Right lobe of liver (tissue), 6 donors: Measurements from ENCODE around the gene SH3RF3. TPM values are rescaled to one million over a fixed set of nuclear protein-coding genes. Genes with fewer than 3 reads are reported as not detected.

ENCODE experiments used
- ATAC-seq, 4 donors: fragments of 200-7000 bp; cut with Tn5 transposase; one replicate each; pipeline ENCODE4 v1.9.1; 2020; ENCODE audit warnings: mild to moderate bottlenecking in 4 of 4, moderate library complexity in 4 of 4
- DNase-seq, 3 donors: peaks; one replicate each; pipeline ENCODE4 v3.0.0-alpha.2; 2020
- H3K27ac ChIP-seq, 3 donors: fragments of 200-600 bp; one replicate each; pipeline ENCODE4 v1.8.0; 2022
- H3K27me3 ChIP-seq, 2 donors: fragments of 200-600 bp; one replicate each; pipeline ENCODE4 v1.8.0; 2022
- H3K36me3 ChIP-seq, 4 donors: fragments of 200-600 bp; sonication (generic) in 1 of 4; one replicate each; pipeline versions ENCODE4 v1.5.1 to v1.8.0; 2017 to 2022; ENCODE audit warnings: control low read depth in 1 of 4
- H3K4me1 ChIP-seq, 4 donors: fragments of 200-600 bp; sonication (generic) in 1 of 4; one replicate each; pipeline versions ENCODE4 v1.5.1 to v1.8.0; 2017 to 2022; ENCODE audit warnings: control low read depth in 1 of 4
- H3K4me3 ChIP-seq, 3 donors: fragments of 200-600 bp; one replicate each; pipeline ENCODE4 v1.8.0; 2022
- H3K9me3 ChIP-seq, 4 donors: fragments of 200-600 bp; sonication (generic) in 1 of 4; one replicate each; pipeline versions ENCODE4 v1.5.1 to v1.8.0; 2017 to 2022; ENCODE audit warnings: control low read depth in 1 of 4
- CTCF ChIP-seq, 4 donors: fragments of 200-600 bp in 3 of 4; fragments of 450-650 bp in 1 of 4; IDR thresholded peaks; one replicate each; pipeline versions ENCODE4 v1.5.1 to v1.8.0; 2016 to 2022; ENCODE audit warnings: antibody characterized with exemption in 4 of 4, mild to moderate bottlenecking in 2 of 4
- POLR2A ChIP-seq: fragments of 450-650 bp; IDR thresholded peaks from one replicate; pipeline ENCODE4 v1.6.1; 2017; ENCODE audit warnings: antibody characterized with exemption, mild to moderate bottlenecking
- WGBS: methylation state at CpG from one replicate; pipeline ENCODE4 v1.1.6; 2018; ENCODE audit warnings: low coverage, low lambda C conversion rate; ENCODE audit not compliant: insufficient coverage; ENCODE audit errors: missing lambda C conversion rate; 5-methylcytosine and 5-hydroxymethylcytosine counted together
- intact Hi-C, 2 donors: fragments of 100-400 bp; cut with DNase I; formaldehyde crosslinking; loops; one replicate each; pipeline versions ENCODE4 v1.11.2 to v1.14.1; 2022
- total RNA-seq, 6 experiments: library from RNA; depleted of rRNA in 2 of 6; stranded (reverse); fragments of >200 nt in 2 of 6; fragmentation: NEBNext Ultra II Directional in 3 of 6; extraction: Animal tissue kit (Norgen Biotek cat#: 25700) in 3 of 6; gene quantifications; one replicate each; pipeline versions ENCODE4 v1.1.0 to v1.2.4, GENCODE V29; 2016 to 2023
- donor health status: DM: no; HTN: yes; CAD: no.
- donor health status: DM: no; HTN: no; CAD: no.
- donor health status: DM: no; HTN: no; CAD: no.
- donor health status: DM: no; HTN: yes; CAD: no.
- donor health status: DM: no; HTN: yes; CAD: no.

SH3RF3 gene
- total RNA-seq, 6 experiments from 2014 or later = 0.68 to 1.6 (median 1.2) TPM

DNA sequence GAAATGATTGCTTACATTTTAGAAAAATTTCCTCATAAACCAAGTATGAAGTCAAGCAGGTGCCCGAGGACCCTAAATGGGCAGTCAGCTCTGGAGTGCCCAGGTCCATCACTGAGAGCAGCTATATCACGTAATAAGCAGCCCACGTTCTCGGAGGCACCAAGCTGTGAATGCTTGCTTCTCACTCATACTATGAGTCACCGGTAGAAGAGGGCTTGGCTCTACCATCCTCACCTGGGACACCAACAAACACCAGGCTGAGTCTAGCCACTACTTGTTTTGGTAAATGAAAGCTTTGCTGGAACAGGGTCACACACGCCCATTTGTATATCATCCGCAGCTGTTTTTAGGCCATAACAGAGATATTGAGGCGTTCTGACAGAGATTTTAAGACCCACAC, 277.3 kb downstream of the SH3RF3 start:
- DNase-seq = no peak
- Histone ChIP-seq H3K36me3 (no peaks in the 10 kb centered on the region), H3K9me3 (no peaks in the 10 kb centered on the region), H3K4me3 (no peak overlapping the region), H3K27ac (no peak overlapping the region), H3K4me1 (no peaks in the 10 kb centered on the region), H3K27me3 (no peaks in the 10 kb centered on the region)
- TF ChIP-seq CTCF (IDR thresholded peaks at IDR 0.05) (no peak), POLR2A (no peak)
- intact Hi-C loops = no loop called here
- 82% methylated on average over 4 of the region's 8 CpGs for WGBS
- no peak for ATAC-seq

DNA sequence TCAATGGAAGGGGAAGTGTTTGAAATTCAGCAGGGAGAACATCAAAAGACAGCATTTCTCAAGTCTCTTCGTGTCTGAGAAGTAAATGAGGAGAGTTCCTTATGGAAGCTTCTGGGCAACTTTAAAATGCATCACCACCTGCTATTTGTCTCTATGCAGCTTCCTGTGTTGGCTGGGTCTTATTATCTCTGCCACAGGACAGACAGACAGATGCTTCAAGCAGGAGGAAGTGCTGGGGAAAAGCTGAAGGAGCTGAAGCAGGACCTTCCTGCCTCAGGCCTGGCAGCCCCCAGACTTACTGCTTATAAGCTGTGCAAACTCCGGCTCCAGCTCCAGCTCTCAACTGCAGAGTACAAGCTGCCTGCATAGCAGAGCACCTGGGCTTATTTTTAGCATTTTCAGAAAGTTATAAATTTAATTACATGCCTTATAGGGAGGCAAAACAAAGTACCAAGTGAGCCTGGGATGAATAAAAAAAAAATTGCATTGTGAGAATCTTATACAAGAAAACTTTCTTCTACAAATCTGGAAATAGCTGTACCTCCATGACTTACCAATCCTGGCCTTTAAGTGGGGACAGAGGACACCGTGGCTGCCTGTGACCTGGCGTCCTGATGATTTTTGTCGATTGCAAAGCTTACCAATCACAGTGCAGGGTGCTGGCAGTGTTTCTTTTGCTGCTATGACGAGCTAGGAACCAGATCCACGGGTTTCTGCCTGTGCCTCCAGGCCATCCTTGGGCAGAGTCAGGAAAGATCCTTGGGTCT, 278.5 kb downstream of the SH3RF3 start:
- no peaks in the 10 kb centered on the region for H3K4me1 ChIP-seq
- no peak overlapping the region for H3K27ac ChIP-seq
- DNase-seq (no peak), ATAC-seq (no peak)
- no peaks in the 10 kb centered on the region for H3K36me3 ChIP-seq
- H3K9me3 ChIP-seq = no peaks in the 10 kb centered on the region
- H3K4me3 ChIP-seq = no peak overlapping the region
- H3K27me3 ChIP-seq = no peaks in the 10 kb centered on the region
- 61% methylated on average over 4 of the region's 7 CpGs for WGBS
- intact Hi-C loops = no loop called here
- no peak for TF ChIP-seq POLR2A
- TF ChIP-seq CTCF (IDR thresholded peaks at IDR 0.05) = no peak

DNA sequence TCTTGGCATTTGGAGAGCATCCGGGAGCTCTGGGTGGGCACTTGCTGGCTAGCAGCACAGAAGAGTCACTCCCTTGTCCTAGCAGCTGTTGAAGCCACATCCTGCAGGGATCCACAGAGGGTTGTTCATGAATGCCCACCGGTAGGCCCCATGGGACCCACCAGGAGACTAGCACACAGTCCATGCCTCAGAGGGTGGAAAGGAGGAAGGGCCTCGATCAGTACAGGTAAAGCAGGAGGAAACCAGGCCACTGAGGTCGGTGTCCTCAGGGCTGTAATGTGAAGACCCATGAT, 279.0 kb downstream of the SH3RF3 start:
- Histone ChIP-seq H3K9me3 (no peaks in the 10 kb centered on the region), H3K27me3 (no peaks in the 10 kb centered on the region), H3K4me1 (no peaks in the 10 kb centered on the region), H3K27ac (no peak overlapping the region), H3K36me3 (no peaks in the 10 kb centered on the region), H3K4me3 (no peak overlapping the region)
- no CpG with 5 or more reads among the region's 4 CpGs for WGBS
- intact Hi-C loops = no loop called here
- ATAC-seq (no peak), DNase-seq (no peak)
- TF ChIP-seq POLR2A = no peak
- TF ChIP-seq CTCF (IDR thresholded peaks at IDR 0.05) = no peak

DNA sequence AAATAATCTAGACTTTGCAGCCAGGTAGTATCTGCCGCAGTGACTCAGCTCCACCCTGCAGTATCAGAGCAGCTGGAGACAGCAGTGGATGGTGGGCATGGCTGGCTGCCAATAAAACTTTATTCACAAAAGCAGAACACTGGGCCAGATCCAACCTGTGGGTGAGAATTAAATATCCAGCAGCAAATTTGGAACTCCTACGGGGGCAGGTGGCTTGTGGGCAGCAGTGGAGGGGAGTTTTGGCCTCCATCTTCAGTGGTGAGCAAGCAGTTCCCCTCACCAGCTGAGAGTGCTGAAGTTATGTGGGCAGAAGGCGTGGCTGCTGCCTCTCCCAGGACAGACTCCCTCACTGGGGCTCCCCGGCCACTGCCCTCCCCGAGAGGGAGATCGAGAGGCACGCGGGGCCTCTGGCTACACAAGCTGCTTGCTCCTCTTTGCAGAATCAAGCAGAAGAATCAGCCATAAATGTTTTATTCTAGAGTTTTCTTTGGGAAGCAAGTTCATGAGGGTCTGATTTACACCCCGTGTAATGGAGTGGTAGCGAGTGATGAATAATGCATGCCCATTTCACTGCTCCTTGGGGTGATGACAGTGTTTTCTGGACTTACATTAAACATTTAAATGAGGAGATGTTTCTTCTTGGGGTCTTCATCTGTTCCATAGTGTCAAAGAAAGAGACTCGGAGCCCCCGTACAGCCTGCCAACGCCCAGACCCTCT, 280.5 kb downstream of the SH3RF3 start:
- DNase-seq (no peak), ATAC-seq (no peak)
- Histone ChIP-seq H3K27me3 (no peaks in the 10 kb centered on the region), H3K4me3 (no peak overlapping the region), H3K27ac (no peak overlapping the region), H3K4me1 (no peaks in the 10 kb centered on the region), H3K36me3 (no peaks in the 10 kb centered on the region), H3K9me3 (no peaks in the 10 kb centered on the region)
- TF ChIP-seq CTCF (IDR thresholded peaks at IDR 0.05) (no peak), POLR2A (no peak)
- intact Hi-C loops = no loop called here
- WGBS = 46% methylated on average over 5 of the region's 13 CpGs
